Ovary (tissue), 9 donors: ENCODE data around the gene PPP1R9A. TPM values are rescaled to one million over a fixed set of nuclear protein-coding genes. Genes with fewer than 3 reads are reported as not detected.

Experiments used
- DNase-seq, 5 donors: peaks; one replicate each; pipeline ENCODE4 v3.0.0-alpha.2; 2019 to 2020
- H3K27ac ChIP-seq, 2 donors: fragments of 200-600 bp; one replicate each; pipeline versions ENCODE4 v1.5.1 to v1.8.0; 2019 to 2022
- H3K27me3 ChIP-seq: fragments of 200-600 bp; one replicate; pipeline ENCODE4 v1.8.0; 2022
- H3K36me3 ChIP-seq: fragments of 200-600 bp; sonication (generic); one replicate; pipeline ENCODE4 v1.5.1; 2019
- H3K4me1 ChIP-seq: one replicate; pipeline ENCODE4 v1.8.1; 2013; ENCODE audit warnings: mild to moderate bottlenecking, moderate library complexity; ENCODE audit not compliant: insufficient read depth
- H3K4me3 ChIP-seq: fragments of 200-600 bp; sonication (generic); one replicate; pipeline ENCODE4 v1.5.1; 2017
- H3K9me3 ChIP-seq, 2 donors: fragments of 200-600 bp in 1 of 2; sonication (generic) in 1 of 2; one replicate each; pipeline versions ENCODE4 v1.5.1 to v1.8.1; 2013 to 2019; ENCODE audit warnings: mild to moderate bottlenecking in 1 of 2, moderate library complexity in 1 of 2
- EP300 ChIP-seq: sonication (generic); formaldehyde crosslinking; IDR thresholded peaks from one replicate; pipeline ENCODE4 v1.6.1; 2017; ENCODE audit warnings: antibody characterized with exemption
- POLR2A ChIP-seq: fragments of 450-650 bp; IDR thresholded peaks from one replicate; pipeline ENCODE4 v1.6.1; 2017; ENCODE audit warnings: antibody characterized with exemption, mild to moderate bottlenecking, moderate library complexity
- WGBS, 3 donors: extraction: QIAGEN DNeasy Blood & Tissue Kit in 1 of 3; methylation state at CpG; one replicate each; pipeline versions ENCODE4 v1.1.5 to v1.1.7; 2013 to 2017; 5-methylcytosine and 5-hydroxymethylcytosine counted together
- intact Hi-C, 4 donors: fragments of 100-400 bp; cut with DNase I; formaldehyde crosslinking; loops; one replicate each; pipeline versions ENCODE4 v1.11.0 to v1.15.1; 2022 to 2023
- polyA plus RNA-seq, 2 donors: library from polyadenylated mRNA; stranded (reverse); fragments of 200-250 nt in 1 of 2; fragments of 350-450 nt in 1 of 2; fragmentation: Illumina TruSeq in 1 of 2; extraction: RNeasy Lipid Tissue Mini Kit (QIAGEN cat#74804) in 1 of 2; gene quantifications; one replicate each; pipeline ENCODE4 v1.2.3, GENCODE V29; 2013 to 2014
- total RNA-seq, 7 donors: library from RNA; depleted of rRNA in 2 of 7; stranded (reverse); fragments of >200 nt in 2 of 7; fragmentation: NEBNext Ultra II Directional in 3 of 7; extraction: Animal tissue kit (Norgen Biotek cat#: 25700) in 3 of 7; gene quantifications; one replicate each; pipeline versions ENCODE4 v1.1.0 to v1.2.4, GENCODE V29; 2016 to 2023
- TF ChIP-seq, protein P1 (sequence below), 3 donors: fragments of 450-650 bp in 2 of 3; fragments of 200-600 bp in 1 of 3; IDR thresholded peaks; one replicate each; pipeline versions ENCODE4 v1.5.1 to v1.8.0; 2016 to 2022; ENCODE audit warnings: antibody characterized with exemption in 3 of 3, mild to moderate bottlenecking in 1 of 3
- donor health status: DM: no; HTN: no; CAD: no; lungs with moderate emphysema.
- donor health status: DM: no; HTN: no; CAD: no.
- donor health status: Bipolar disorder and iron deficiency.
- donor health status: DM: yes; HTN: yes; CAD: no.
- donor health status: DM: no; HTN: no; CAD: no.
- donor health status: DM: yes; HTN: yes; CAD: no.

Gene PPP1R9A
- total and polyA plus RNA-seq, 9 donors, result 2.4 to 32.2 (median 11.2) TPM

DNA sequence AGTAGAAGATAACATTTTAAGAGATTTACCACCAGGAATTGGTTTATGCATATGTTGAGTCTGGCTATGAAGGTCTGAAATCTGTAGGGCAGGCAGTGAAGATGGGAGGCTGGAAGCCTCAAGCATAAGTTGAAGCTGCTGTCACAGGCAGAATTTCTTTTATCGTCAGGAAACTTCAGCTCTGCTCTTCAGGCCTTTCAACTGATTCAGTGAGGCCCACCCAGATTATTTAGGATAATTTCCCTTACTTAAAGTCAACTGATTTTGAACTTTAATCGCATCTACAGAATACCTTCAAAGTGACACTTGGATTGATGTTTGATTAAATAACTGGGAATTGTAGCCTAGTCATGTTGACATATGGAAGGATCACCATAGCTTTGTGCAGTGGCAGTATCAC lies 190.5 kb downstream of the PPP1R9A start:
- no peak for DNase-seq
- intact Hi-C loops, result no loop called here
- TF ChIP-seq, protein P1, sequence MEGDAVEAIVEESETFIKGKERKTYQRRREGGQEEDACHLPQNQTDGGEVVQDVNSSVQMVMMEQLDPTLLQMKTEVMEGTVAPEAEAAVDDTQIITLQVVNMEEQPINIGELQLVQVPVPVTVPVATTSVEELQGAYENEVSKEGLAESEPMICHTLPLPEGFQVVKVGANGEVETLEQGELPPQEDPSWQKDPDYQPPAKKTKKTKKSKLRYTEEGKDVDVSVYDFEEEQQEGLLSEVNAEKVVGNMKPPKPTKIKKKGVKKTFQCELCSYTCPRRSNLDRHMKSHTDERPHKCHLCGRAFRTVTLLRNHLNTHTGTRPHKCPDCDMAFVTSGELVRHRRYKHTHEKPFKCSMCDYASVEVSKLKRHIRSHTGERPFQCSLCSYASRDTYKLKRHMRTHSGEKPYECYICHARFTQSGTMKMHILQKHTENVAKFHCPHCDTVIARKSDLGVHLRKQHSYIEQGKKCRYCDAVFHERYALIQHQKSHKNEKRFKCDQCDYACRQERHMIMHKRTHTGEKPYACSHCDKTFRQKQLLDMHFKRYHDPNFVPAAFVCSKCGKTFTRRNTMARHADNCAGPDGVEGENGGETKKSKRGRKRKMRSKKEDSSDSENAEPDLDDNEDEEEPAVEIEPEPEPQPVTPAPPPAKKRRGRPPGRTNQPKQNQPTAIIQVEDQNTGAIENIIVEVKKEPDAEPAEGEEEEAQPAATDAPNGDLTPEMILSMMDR (IDR thresholded peaks at IDR 0.05), result no peak
- TF ChIP-seq POLR2A, result no peak
- no peak for TF ChIP-seq EP300
- H3K27ac ChIP-seq, result no peak overlapping the region
- no peaks in the 10 kb centered on the region for H3K36me3 ChIP-seq
- H3K9me3 ChIP-seq, result no peaks in the 10 kb centered on the region
- peaks cover 8% of the 10 kb centered on the region for H3K4me1 ChIP-seq
- WGBS, 3 donors, result 78 to 98% (median 95%) methylated on average over 2 of the region's 2 CpGs
- no peak overlapping the region for H3K4me3 ChIP-seq
- H3K27me3 ChIP-seq, result no peaks in the 10 kb centered on the region

DNA sequence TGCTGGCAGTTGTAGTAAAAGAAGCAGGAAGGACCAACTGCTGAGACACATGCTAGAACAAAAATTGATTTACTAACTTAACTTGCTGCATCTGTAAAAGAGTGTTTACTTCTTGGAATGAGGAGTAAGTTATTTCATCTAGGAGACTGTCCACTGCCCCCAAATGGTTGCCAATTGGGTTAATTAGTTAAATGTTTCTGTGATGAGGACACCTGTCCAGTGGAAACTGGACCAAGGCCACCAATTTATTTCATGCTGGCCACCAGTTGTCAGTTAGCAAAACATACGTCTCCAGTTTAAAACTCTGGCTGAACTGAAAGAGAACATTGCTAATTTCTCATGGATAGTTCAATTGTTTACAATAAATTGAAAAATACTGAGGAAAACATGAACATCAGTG lies 191.7 kb downstream of the PPP1R9A start:
- H3K27ac ChIP-seq, result no peak overlapping the region
- no peaks in the 10 kb centered on the region for H3K36me3 ChIP-seq
- no peaks in the 10 kb centered on the region for H3K27me3 ChIP-seq
- H3K4me1 ChIP-seq, result peaks cover 8% of the 10 kb centered on the region
- no peak overlapping the region for H3K4me3 ChIP-seq
- DNase-seq, result no peak
- H3K9me3 ChIP-seq, result no peaks in the 10 kb centered on the region
- intact Hi-C loops, result no loop called here
- WGBS, 3 donors, result 11 to 66% (median 49%) methylated on average over 1 of the region's 1 CpG
- no peak for TF ChIP-seq EP300

DNA sequence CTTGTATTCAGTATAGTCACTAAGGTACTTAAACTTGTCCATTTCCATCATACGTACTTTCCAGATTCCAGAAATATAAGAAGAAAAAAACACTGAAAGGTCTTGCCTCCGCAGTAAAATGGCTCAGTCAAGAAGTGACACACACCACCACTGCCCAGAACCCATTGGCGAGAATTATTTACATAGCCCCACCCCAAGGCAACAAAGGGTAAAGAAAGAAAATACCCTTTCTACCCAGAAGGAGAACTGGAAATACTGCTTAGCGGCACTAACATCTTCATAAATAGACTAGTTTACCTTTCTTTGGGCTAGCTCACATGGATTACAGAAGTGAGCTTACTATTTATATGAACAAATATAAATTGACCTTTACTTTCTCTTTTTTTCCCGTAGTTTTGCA lies 194.0 kb downstream of the PPP1R9A start:
- peaks cover 8% of the 10 kb centered on the region for H3K4me1 ChIP-seq
- intact Hi-C loops, result no loop called here
- no peaks in the 10 kb centered on the region for H3K36me3 ChIP-seq
- no peaks in the 10 kb centered on the region for H3K9me3 ChIP-seq
- no peak overlapping the region for H3K4me3 ChIP-seq
- DNase-seq, result no peak
- TF ChIP-seq, protein P1 (IDR thresholded peaks at IDR 0.05), result no peak
- TF ChIP-seq POLR2A, result no peak
- TF ChIP-seq EP300, result no peak
- no peak overlapping the region for H3K27ac ChIP-seq
- WGBS, 3 donors, result 96 to 97% (median 97%) methylated on average over 5 of the region's 5 CpGs
- no peaks in the 10 kb centered on the region for H3K27me3 ChIP-seq

DNA sequence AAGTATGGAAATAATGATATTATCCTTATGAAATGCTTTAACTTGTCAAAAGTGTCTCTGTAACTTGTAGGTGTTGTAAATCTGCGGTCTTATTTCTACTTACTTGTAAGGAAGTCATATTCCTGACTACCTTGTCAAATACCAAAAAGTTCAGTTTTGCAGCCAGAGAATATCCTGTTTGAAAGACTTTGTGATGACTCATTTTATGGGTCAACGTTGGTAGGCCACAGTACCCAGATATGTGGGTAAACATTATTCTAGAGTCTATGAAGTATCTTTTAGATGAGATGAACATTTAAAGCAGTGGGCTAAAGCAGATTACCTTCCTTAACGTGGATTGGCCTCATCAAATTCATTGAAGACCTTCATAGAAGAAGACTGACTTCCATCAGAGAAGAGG lies 195.3 kb downstream of the PPP1R9A start:
- Histone ChIP-seq H3K27me3 (no peaks in the 10 kb centered on the region), H3K4me1 (peaks cover 5% of the 10 kb centered on the region), H3K27ac (no peak overlapping the region), H3K4me3 (no peak overlapping the region), H3K36me3 (no peaks in the 10 kb centered on the region), H3K9me3 (no peaks in the 10 kb centered on the region)
- no peak for DNase-seq
- WGBS, 3 donors, result 72 to 78% (median 75%) methylated on average over 3 of the region's 3 CpGs
- intact Hi-C loops, result no loop called here
- TF ChIP-seq, protein P1 (IDR thresholded peaks at IDR 0.05), result no peak
- no peak for TF ChIP-seq POLR2A

DNA sequence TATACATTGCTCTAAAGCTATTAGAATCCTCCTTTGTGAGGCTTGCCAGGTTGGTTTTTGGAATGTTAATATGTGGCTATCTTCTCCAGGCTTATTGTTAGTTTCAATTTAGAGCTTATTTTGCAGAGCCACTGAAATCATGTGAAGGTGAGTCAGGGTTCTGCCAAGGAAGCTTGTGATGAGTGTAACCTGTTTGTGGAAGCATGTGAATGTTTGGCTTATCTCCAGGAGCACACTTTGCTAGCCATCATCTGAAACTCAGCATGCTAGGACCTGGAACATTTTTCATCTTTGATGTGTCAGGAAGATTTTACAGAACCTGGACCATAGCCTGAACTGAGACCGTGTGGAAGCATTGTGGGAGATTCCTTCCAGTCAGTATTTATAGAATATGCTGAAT lies 197.3 kb downstream of the PPP1R9A start:
- TF ChIP-seq, protein P1 (IDR thresholded peaks at IDR 0.05), result no peak
- TF ChIP-seq POLR2A (no peak), EP300 (no peak)
- peaks cover 5% of the 10 kb centered on the region for H3K4me1 ChIP-seq
- H3K4me3 ChIP-seq, result no peak overlapping the region
- peak overlapping the region in 1 of 2 donors; percentile 38 for H3K27ac ChIP-seq
- H3K9me3 ChIP-seq, result no peaks in the 10 kb centered on the region
- H3K27me3 ChIP-seq, result no peaks in the 10 kb centered on the region
- intact Hi-C loops, result no loop called here
- WGBS, 3 donors, result 0 to 7% (median 4%) methylated on average over 1 of the region's 1 CpG
- H3K36me3 ChIP-seq, result no peaks in the 10 kb centered on the region
- DNase-seq, result peak in 1 of 5 donors; percentile 8
